SK-N-SH (cell line): ENCODE measurements around the gene DGLUCY. TPM values are rescaled to one million over a fixed set of nuclear protein-coding genes. Genes with fewer than 3 reads are reported as not detected.

Experiments
- CTCF ChIA-PET: fragments of 300-600, 350-600 bp; formaldehyde crosslinking; extraction: SDS; loops from one replicate; lab custom pipeline; 2021; lab: Yijun Ruan, JAX
- POLR2A ChIA-PET: fragments of 350-600 bp; sonication (Branson Sonifier 250); formaldehyde crosslinking; extraction: SDS; loops from one replicate; lab custom pipeline; 2020; ENCODE audit warnings: antibody characterized with exemption, inconsistent platforms; lab: Yijun Ruan, JAX
- DNase-seq: peaks from one replicate; pipeline ENCODE4 v3.0.0; 2012
- H2AFZ ChIP-seq: fragments of 200-600 bp; sonication (generic); 2 replicates; pipeline ENCODE4 v1.8.1; 2016; ENCODE audit warnings: antibody characterized with exemption, mild to moderate bottlenecking, low read depth
- H3F3A ChIP-seq: fragments of 200-600 bp; sonication (generic); replicated peaks from 2 replicates; pipeline ENCODE3; 2016; ENCODE audit warnings: antibody characterized with exemption, mild to moderate bottlenecking; ENCODE audit not compliant: insufficient read depth
- H3K27ac ChIP-seq, 2 experiments: fragments of 200-500 bp in 1 of 2; fragments of 200-600 bp in 1 of 2; sonication (Bioruptor generic) in 1 of 2; sonication (generic), shearing (Covaris generic) in 1 of 2; 2 replicates each; pipeline versions ENCODE4 v1.5.1 to v1.6.1; 2014 to 2016; ENCODE audit warnings: low read depth in 2 of 2, inconsistent platforms in 1 of 2, low read length in 1 of 2, mild to moderate bottlenecking in 1 of 2, mixed read lengths in 1 of 2
- H3K27me3 ChIP-seq: fragments of 200-600 bp; sonication (generic), shearing (Covaris generic); 2 replicates; pipeline ENCODE4 v1.6.1; 2016; ENCODE audit warnings: mixed run types; ENCODE audit not compliant: insufficient read depth
- H3K36me3 ChIP-seq, 2 experiments: fragments of 200-500 bp in 1 of 2; fragments of 200-600 bp in 1 of 2; sonication (Bioruptor generic) in 1 of 2; sonication (generic) in 1 of 2; replicated peaks in 1 of 2; 2 replicates each; pipeline versions ENCODE3 to v1.5.1; 2014 to 2016; ENCODE audit warnings: low read length in 1 of 2, mild to moderate bottlenecking in 1 of 2; ENCODE audit not compliant: insufficient read depth in 2 of 2, control insufficient read depth in 1 of 2
- H3K4me1 ChIP-seq, 2 experiments: fragments of 200-500 bp in 1 of 2; fragments of 200-600 bp in 1 of 2; sonication (Bioruptor generic) in 1 of 2; sonication (generic), shearing (Covaris generic) in 1 of 2; 2 replicates each; pipeline versions ENCODE4 v1.5.1 to v1.6.1; 2014 to 2016; ENCODE audit warnings: low read depth in 1 of 2, low read length in 1 of 2, mixed run types in 1 of 2; ENCODE audit not compliant: insufficient read depth in 2 of 2, control insufficient read depth in 1 of 2
- H3K4me2 ChIP-seq: fragments of 200-600 bp; sonication (generic), shearing (Covaris generic); 2 replicates; pipeline ENCODE4 v1.6.1; 2017; ENCODE audit warnings: mixed run types
- H3K4me3 ChIP-seq, 2 experiments: fragments of 200-500 bp in 1 of 2; fragments of 200-600 bp in 1 of 2; sonication (Bioruptor generic) in 1 of 2; sonication (generic), shearing (Covaris generic) in 1 of 2; 2 replicates each; pipeline versions ENCODE4 v1.5.1 to v1.8.1; 2014 to 2016; ENCODE audit warnings: low read depth in 2 of 2, inconsistent platforms in 1 of 2, low read length in 1 of 2, mild to moderate bottlenecking in 1 of 2, mixed read lengths in 1 of 2, moderate library complexity in 1 of 2
- H3K79me2 ChIP-seq: fragments of 200-600 bp; sonication (generic); 2 replicates; pipeline ENCODE4 v1.8.1; 2017; ENCODE audit warnings: mild to moderate bottlenecking; ENCODE audit not compliant: insufficient read depth
- H3K9ac ChIP-seq: fragments of 200-600 bp; sonication (generic); 2 replicates; pipeline ENCODE4 v1.6.1; 2017; ENCODE audit warnings: mixed run types
- H3K9me2 ChIP-seq: fragments of 200-600 bp; sonication (generic); 2 replicates; pipeline ENCODE4 v1.6.1; 2017; ENCODE audit warnings: mixed run types
- H3K9me3 ChIP-seq: fragments of 200-600 bp; sonication (generic); 2 replicates; pipeline ENCODE4 v1.6.1; 2017; ENCODE audit warnings: mixed run types, mild to moderate bottlenecking, moderate library complexity
- H4K20me1 ChIP-seq: fragments of 200-600 bp; sonication (generic); 2 replicates; pipeline ENCODE4 v1.6.1; 2017; ENCODE audit warnings: mild to moderate bottlenecking, mixed run types; ENCODE audit not compliant: insufficient read depth
- FOXJ3 ChIP-seq: sonication (generic); formaldehyde crosslinking; IDR thresholded peaks from 2 replicates; pipeline ENCODE4 v1.5.1; 2020; ENCODE audit warnings: mild to moderate bottlenecking, missing genetic modification reagents
- FOXM1 ChIP-seq: IDR thresholded peaks from 2 replicates; pipeline ENCODE4 v1.4.0; 2012; ENCODE audit warnings: low read depth, mild to moderate bottlenecking
- MEF2A ChIP-seq: IDR thresholded peaks from 2 replicates; pipeline ENCODE4 v1.4.0; 2012; ENCODE audit warnings: low read depth, borderline replicate concordance
- MXI1 ChIP-seq: IDR thresholded peaks from 2 replicates; pipeline ENCODE4 v1.6.1; 2012; ENCODE audit warnings: mild to moderate bottlenecking, low read depth, low read length, improper control_type of control experiment
- NFIC ChIP-seq: IDR thresholded peaks from 2 replicates; pipeline ENCODE4 v1.4.0; 2012; ENCODE audit warnings: borderline replicate concordance
- NRF1 ChIP-seq: IDR thresholded peaks from 2 replicates; pipeline ENCODE4 v1.6.1; 2012; ENCODE audit warnings: low read depth, mild to moderate bottlenecking, low read length
- POLR2AphosphoS5 ChIP-seq: IDR thresholded peaks from 2 replicates; pipeline ENCODE4 v1.6.1; 2012; ENCODE audit warnings: low read depth, low read length
- RCOR1 ChIP-seq: fragments of 150-350 bp; IDR thresholded peaks from 2 replicates; pipeline ENCODE4 v1.6.1; 2017; ENCODE audit warnings: antibody characterized with exemption, low read length
- RXRA ChIP-seq: IDR thresholded peaks from 2 replicates; pipeline ENCODE4 v1.4.0; 2012; ENCODE audit warnings: low read depth, mild to moderate bottlenecking, borderline replicate concordance
- SIN3A ChIP-seq: IDR thresholded peaks from 2 replicates; pipeline ENCODE4 v1.6.1; 2012; ENCODE audit warnings: low read depth, mild to moderate bottlenecking, low read length, moderate library complexity, borderline replicate concordance
- SMC3 ChIP-seq: IDR thresholded peaks from 2 replicates; pipeline ENCODE4 v1.6.1; 2012; ENCODE audit warnings: low read depth, low read length, improper control_type of control experiment
- TEAD4 ChIP-seq: IDR thresholded peaks from 2 replicates; pipeline ENCODE4 v1.4.0; 2012; ENCODE audit warnings: mild to moderate bottlenecking, borderline replicate concordance; ENCODE audit not compliant: insufficient read depth
- YY1 ChIP-seq: IDR thresholded peaks from 2 replicates; pipeline ENCODE4 v1.4.0; 2012; ENCODE audit warnings: low read depth, mild to moderate bottlenecking
- WGBS: methylation state at CpG from one replicate; pipeline ENCODE4 v1.1.6; 2017; ENCODE audit warnings: low lambda C conversion rate; 5-methylcytosine and 5-hydroxymethylcytosine counted together
- polyA plus RNA-seq, 3 experiments: library from polyadenylated mRNA; depleted of rRNA; stranded (reverse); fragments of >200 nt; gene quantifications; 2 replicates each; pipeline ENCODE4 v1.2.3, GENCODE V29; 2012
- TF ChIP-seq, protein P1 (sequence below): IDR thresholded peaks from 2 replicates; pipeline ENCODE4 v1.4.0; 2012; ENCODE audit warnings: low read depth
- TF ChIP-seq, protein P2 (sequence below): fragments of 150-350 bp; IDR thresholded peaks from 2 replicates; pipeline ENCODE4 v1.6.1; 2017; ENCODE audit warnings: antibody characterized with exemption, low read length, low read depth, borderline replicate concordance
- TF ChIP-seq, protein P3 (sequence below): IDR thresholded peaks from 2 replicates; pipeline ENCODE4 v1.4.0; 2012; ENCODE audit warnings: low read depth, borderline replicate concordance
- TF ChIP-seq, protein P4 (sequence below): IDR thresholded peaks from 2 replicates; pipeline ENCODE4; 2012
- TF ChIP-seq, protein P5 (sequence below): IDR thresholded peaks from 2 replicates; pipeline ENCODE4 v1.4.0; 2012; ENCODE audit warnings: low read depth, borderline replicate concordance
- TF ChIP-seq, protein P6 (sequence below): IDR thresholded peaks from 2 replicates; pipeline ENCODE4 v1.6.1; 2012; ENCODE audit warnings: mild to moderate bottlenecking, low read depth, low read length, moderate library complexity

DGLUCY gene
- polyA plus RNA-seq, 1 of the 3 experiments (the other 2 are of a cell fraction) = 17.2 TPM

DNA sequence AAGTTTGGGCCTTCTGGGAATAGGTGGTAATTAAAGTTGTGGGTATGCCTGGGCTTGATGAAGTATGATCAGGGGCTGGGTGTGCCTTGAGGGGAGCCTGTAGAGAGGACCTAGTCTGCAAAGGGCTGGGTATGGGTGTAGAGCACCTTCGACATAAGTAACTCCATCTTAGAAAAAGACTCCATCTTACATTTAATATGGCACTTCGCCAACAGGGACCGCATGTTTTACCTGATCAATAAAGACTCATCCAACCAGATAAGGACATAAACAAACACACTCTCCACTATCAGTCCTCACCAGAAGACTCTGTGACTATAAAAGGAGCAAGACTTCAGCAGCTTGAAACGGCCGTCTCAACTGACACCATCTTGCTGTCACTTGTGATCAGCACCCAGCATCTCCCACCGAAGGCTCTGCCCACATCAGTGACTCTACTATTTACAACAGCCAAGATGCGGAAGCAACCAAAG lies 154.1 kb downstream of the DGLUCY start:
- no peaks in the 10 kb centered on the region for H3K9me2 ChIP-seq
- H3K79me2 ChIP-seq = no peaks in the 10 kb centered on the region
- H3K4me2 ChIP-seq = no peak overlapping the region
- no peak overlapping the region for H3K9ac ChIP-seq
- H3K9me3 ChIP-seq = no peaks in the 10 kb centered on the region
- no peak for DNase-seq
- H3K27me3 ChIP-seq = no peaks in the 10 kb centered on the region
- no peaks in the 10 kb centered on the region for H3F3A ChIP-seq
- ChIA-PET POLR2A (no interaction called here), CTCF (interaction anchor here (0.6 to 1.0 kb wide), 2 partner anchors 11 to 95 kb away, joined by 3 read pairs; no protein-coding TSS in a partner anchor)
- no peak overlapping the region for H3K4me3 ChIP-seq
- H3K27ac ChIP-seq = no peak overlapping the region
- H3K4me1 ChIP-seq = peaks cover 0 to 10% of the 10 kb centered on the region in 2 experiments; a peak in 1 of 4 replicates
- WGBS = 89% methylated on average over 7 of the region's 7 CpGs
- H2AFZ ChIP-seq = no peak overlapping the region
- H4K20me1 ChIP-seq = no peaks in the 10 kb centered on the region
- TF ChIP-seq NFIC = no peak
- TF ChIP-seq SIN3A = no peak
- TF ChIP-seq MEF2A = no peak
- no peak for TF ChIP-seq FOXJ3 (CRISPR knock-in tag)
- TF ChIP-seq RCOR1 = no peak
- TF ChIP-seq YY1 = no peak
- TF ChIP-seq POLR2AphosphoS5 = no peak
- TF ChIP-seq, protein P1, sequence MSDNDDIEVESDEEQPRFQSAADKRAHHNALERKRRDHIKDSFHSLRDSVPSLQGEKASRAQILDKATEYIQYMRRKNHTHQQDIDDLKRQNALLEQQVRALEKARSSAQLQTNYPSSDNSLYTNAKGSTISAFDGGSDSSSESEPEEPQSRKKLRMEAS = no peak
- TF ChIP-seq, protein P2, sequence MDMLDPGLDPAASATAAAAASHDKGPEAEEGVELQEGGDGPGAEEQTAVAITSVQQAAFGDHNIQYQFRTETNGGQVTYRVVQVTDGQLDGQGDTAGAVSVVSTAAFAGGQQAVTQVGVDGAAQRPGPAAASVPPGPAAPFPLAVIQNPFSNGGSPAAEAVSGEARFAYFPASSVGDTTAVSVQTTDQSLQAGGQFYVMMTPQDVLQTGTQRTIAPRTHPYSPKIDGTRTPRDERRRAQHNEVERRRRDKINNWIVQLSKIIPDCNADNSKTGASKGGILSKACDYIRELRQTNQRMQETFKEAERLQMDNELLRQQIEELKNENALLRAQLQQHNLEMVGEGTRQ = no peak
- TF ChIP-seq FOXM1 = no peak
- TF ChIP-seq RXRA = no peak
- TF ChIP-seq, protein P3, sequence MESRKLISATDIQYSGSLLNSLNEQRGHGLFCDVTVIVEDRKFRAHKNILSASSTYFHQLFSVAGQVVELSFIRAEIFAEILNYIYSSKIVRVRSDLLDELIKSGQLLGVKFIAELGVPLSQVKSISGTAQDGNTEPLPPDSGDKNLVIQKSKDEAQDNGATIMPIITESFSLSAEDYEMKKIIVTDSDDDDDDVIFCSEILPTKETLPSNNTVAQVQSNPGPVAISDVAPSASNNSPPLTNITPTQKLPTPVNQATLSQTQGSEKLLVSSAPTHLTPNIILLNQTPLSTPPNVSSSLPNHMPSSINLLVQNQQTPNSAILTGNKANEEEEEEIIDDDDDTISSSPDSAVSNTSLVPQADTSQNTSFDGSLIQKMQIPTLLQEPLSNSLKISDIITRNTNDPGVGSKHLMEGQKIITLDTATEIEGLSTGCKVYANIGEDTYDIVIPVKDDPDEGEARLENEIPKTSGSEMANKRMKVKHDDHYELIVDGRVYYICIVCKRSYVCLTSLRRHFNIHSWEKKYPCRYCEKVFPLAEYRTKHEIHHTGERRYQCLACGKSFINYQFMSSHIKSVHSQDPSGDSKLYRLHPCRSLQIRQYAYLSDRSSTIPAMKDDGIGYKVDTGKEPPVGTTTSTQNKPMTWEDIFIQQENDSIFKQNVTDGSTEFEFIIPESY = no peak
- TF ChIP-seq, protein P4, sequence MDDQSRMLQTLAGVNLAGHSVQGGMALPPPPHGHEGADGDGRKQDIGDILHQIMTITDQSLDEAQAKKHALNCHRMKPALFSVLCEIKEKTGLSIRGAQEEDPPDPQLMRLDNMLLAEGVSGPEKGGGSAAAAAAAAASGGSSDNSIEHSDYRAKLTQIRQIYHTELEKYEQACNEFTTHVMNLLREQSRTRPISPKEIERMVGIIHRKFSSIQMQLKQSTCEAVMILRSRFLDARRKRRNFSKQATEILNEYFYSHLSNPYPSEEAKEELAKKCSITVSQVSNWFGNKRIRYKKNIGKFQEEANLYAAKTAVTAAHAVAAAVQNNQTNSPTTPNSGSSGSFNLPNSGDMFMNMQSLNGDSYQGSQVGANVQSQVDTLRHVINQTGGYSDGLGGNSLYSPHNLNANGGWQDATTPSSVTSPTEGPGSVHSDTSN = no peak
- TF ChIP-seq MXI1 = no peak
- TF ChIP-seq, protein P5, sequence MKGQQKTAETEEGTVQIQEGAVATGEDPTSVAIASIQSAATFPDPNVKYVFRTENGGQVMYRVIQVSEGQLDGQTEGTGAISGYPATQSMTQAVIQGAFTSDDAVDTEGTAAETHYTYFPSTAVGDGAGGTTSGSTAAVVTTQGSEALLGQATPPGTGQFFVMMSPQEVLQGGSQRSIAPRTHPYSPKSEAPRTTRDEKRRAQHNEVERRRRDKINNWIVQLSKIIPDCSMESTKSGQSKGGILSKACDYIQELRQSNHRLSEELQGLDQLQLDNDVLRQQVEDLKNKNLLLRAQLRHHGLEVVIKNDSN = no peak
- TF ChIP-seq SMC3 = no peak
- TF ChIP-seq NRF1 = no peak
- TF ChIP-seq TEAD4 = no peak
- TF ChIP-seq, protein P6, sequence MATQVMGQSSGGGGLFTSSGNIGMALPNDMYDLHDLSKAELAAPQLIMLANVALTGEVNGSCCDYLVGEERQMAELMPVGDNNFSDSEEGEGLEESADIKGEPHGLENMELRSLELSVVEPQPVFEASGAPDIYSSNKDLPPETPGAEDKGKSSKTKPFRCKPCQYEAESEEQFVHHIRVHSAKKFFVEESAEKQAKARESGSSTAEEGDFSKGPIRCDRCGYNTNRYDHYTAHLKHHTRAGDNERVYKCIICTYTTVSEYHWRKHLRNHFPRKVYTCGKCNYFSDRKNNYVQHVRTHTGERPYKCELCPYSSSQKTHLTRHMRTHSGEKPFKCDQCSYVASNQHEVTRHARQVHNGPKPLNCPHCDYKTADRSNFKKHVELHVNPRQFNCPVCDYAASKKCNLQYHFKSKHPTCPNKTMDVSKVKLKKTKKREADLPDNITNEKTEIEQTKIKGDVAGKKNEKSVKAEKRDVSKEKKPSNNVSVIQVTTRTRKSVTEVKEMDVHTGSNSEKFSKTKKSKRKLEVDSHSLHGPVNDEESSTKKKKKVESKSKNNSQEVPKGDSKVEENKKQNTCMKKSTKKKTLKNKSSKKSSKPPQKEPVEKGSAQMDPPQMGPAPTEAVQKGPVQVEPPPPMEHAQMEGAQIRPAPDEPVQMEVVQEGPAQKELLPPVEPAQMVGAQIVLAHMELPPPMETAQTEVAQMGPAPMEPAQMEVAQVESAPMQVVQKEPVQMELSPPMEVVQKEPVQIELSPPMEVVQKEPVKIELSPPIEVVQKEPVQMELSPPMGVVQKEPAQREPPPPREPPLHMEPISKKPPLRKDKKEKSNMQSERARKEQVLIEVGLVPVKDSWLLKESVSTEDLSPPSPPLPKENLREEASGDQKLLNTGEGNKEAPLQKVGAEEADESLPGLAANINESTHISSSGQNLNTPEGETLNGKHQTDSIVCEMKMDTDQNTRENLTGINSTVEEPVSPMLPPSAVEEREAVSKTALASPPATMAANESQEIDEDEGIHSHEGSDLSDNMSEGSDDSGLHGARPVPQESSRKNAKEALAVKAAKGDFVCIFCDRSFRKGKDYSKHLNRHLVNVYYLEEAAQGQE = no peak
- TF ChIP-seq, all 33 proteins: peak for 0
- no peaks in the 10 kb centered on the region for H3K36me3 ChIP-seq
